ENCODE measurements around the gene ISLR. TPM values are rescaled to one million over a fixed set of nuclear protein-coding genes. Genes with fewer than 3 reads are reported as not detected.

ISLR gene
- total and polyA plus RNA-seq, 2 of the 8 experiments (the other 6 are each of a cell fraction or from before 2014, with no cell fraction given): 0.29 to 0.35 TPM

DNA sequence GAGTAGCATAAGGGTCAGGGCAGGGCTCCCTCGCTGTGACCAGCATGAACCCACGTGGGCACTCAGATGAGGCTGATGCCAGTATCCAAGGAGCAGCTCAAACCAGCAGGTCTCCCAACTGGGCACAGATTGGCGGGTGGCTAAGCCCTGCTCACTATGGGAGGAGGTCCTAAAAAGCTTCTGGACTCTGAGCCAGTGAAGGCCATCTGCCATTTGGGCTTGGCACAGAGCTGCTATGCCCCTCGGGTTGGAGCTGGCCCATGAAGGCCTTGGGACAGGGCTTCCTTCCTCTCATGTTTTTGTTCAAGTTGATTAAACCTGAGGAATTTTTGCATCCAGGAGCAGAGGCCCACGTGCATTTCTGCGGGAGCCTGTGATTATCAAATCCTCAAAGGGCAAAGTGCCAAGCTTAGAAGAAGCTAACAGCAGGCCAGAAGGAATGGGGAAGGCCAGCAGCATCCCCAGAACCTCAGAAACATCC is 33.3 kb downstream of the ISLR start (continued):
- TF ChIP-seq, protein P1, sequence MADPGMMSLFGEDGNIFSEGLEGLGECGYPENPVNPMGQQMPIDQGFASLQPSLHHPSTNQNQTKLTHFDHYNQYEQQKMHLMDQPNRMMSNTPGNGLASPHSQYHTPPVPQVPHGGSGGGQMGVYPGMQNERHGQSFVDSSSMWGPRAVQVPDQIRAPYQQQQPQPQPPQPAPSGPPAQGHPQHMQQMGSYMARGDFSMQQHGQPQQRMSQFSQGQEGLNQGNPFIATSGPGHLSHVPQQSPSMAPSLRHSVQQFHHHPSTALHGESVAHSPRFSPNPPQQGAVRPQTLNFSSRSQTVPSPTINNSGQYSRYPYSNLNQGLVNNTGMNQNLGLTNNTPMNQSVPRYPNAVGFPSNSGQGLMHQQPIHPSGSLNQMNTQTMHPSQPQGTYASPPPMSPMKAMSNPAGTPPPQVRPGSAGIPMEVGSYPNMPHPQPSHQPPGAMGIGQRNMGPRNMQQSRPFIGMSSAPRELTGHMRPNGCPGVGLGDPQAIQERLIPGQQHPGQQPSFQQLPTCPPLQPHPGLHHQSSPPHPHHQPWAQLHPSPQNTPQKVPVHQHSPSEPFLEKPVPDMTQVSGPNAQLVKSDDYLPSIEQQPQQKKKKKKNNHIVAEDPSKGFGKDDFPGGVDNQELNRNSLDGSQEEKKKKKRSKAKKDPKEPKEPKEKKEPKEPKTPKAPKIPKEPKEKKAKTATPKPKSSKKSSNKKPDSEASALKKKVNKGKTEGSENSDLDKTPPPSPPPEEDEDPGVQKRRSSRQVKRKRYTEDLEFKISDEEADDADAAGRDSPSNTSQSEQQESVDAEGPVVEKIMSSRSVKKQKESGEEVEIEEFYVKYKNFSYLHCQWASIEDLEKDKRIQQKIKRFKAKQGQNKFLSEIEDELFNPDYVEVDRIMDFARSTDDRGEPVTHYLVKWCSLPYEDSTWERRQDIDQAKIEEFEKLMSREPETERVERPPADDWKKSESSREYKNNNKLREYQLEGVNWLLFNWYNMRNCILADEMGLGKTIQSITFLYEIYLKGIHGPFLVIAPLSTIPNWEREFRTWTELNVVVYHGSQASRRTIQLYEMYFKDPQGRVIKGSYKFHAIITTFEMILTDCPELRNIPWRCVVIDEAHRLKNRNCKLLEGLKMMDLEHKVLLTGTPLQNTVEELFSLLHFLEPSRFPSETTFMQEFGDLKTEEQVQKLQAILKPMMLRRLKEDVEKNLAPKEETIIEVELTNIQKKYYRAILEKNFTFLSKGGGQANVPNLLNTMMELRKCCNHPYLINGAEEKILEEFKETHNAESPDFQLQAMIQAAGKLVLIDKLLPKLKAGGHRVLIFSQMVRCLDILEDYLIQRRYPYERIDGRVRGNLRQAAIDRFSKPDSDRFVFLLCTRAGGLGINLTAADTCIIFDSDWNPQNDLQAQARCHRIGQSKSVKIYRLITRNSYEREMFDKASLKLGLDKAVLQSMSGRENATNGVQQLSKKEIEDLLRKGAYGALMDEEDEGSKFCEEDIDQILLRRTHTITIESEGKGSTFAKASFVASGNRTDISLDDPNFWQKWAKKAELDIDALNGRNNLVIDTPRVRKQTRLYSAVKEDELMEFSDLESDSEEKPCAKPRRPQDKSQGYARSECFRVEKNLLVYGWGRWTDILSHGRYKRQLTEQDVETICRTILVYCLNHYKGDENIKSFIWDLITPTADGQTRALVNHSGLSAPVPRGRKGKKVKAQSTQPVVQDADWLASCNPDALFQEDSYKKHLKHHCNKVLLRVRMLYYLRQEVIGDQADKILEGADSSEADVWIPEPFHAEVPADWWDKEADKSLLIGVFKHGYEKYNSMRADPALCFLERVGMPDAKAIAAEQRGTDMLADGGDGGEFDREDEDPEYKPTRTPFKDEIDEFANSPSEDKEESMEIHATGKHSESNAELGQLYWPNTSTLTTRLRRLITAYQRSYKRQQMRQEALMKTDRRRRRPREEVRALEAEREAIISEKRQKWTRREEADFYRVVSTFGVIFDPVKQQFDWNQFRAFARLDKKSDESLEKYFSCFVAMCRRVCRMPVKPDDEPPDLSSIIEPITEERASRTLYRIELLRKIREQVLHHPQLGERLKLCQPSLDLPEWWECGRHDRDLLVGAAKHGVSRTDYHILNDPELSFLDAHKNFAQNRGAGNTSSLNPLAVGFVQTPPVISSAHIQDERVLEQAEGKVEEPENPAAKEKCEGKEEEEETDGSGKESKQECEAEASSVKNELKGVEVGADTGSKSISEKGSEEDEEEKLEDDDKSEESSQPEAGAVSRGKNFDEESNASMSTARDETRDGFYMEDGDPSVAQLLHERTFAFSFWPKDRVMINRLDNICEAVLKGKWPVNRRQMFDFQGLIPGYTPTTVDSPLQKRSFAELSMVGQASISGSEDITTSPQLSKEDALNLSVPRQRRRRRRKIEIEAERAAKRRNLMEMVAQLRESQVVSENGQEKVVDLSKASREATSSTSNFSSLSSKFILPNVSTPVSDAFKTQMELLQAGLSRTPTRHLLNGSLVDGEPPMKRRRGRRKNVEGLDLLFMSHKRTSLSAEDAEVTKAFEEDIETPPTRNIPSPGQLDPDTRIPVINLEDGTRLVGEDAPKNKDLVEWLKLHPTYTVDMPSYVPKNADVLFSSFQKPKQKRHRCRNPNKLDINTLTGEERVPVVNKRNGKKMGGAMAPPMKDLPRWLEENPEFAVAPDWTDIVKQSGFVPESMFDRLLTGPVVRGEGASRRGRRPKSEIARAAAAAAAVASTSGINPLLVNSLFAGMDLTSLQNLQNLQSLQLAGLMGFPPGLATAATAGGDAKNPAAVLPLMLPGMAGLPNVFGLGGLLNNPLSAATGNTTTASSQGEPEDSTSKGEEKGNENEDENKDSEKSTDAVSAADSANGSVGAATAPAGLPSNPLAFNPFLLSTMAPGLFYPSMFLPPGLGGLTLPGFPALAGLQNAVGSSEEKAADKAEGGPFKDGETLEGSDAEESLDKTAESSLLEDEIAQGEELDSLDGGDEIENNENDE (IDR thresholded peaks at IDR 0.05; ENCODE audit: insufficient replicate concordance, low read length): no peak
- TF ChIP-seq CBX5 (IDR thresholded peaks at IDR 0.05; ENCODE audit: low read depth, low read length) (no peak), CHD2 (IDR thresholded peaks at IDR 0.05; ENCODE audit: low read length) (no peak), KDM5A (IDR thresholded peaks at IDR 0.05; ENCODE audit: low read length) (no peak), BACH1 (IDR thresholded peaks at IDR 0.05; ENCODE audit: low read length) (no peak), SP2 (IDR thresholded peaks at IDR 0.05; ENCODE audit: low read length) (no peak), TBP (IDR thresholded peaks at IDR 0.05; ENCODE audit: low read depth, low read length) (no peak), ASH2L (IDR thresholded peaks at IDR 0.05; ENCODE audit: low read length) (no peak)
- TF ChIP-seq, protein P2, sequence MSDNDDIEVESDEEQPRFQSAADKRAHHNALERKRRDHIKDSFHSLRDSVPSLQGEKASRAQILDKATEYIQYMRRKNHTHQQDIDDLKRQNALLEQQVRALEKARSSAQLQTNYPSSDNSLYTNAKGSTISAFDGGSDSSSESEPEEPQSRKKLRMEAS (IDR thresholded peaks at IDR 0.05): no peak

All from H1 (cell line).